DOHH2 (cell line): ENCODE results near the gene SLC6A19.

Source experiments
- H3F3A ChIP-seq: fragments of 200-600 bp; sonication (generic), shearing (Covaris generic); 2 replicates; pipeline ENCODE4 v1.6.0; 2016; ENCODE audit warnings: antibody characterized with exemption, mild to moderate bottlenecking; ENCODE audit not compliant: control insufficient read depth, insufficient read depth
- H3K27ac ChIP-seq: fragments of 200-600 bp; sonication (generic); 2 replicates; pipeline ENCODE4 v1.5.1; 2014; ENCODE audit warnings: low read depth, mild to moderate bottlenecking, low read length, moderate library complexity
- H3K27me3 ChIP-seq: fragments of 200-600 bp; sonication (generic); 2 replicates; pipeline ENCODE4 v1.6.1; 2014; ENCODE audit warnings: mild to moderate bottlenecking, low read length, mixed read lengths; ENCODE audit not compliant: control insufficient read depth
- H3K36me3 ChIP-seq: fragments of 200-600 bp; sonication (generic); 2 replicates; pipeline ENCODE4 v1.6.1; 2014; ENCODE audit warnings: mild to moderate bottlenecking, low read length, moderate library complexity, mixed read lengths; ENCODE audit not compliant: control insufficient read depth
- H3K4me1 ChIP-seq: fragments of 200-600 bp; sonication (generic); 2 replicates; pipeline ENCODE4 v1.6.1; 2014; ENCODE audit warnings: mild to moderate bottlenecking, low read length, mixed read lengths; ENCODE audit not compliant: control insufficient read depth
- H3K4me2 ChIP-seq: fragments of 200-600 bp; sonication (generic); 2 replicates; pipeline ENCODE4 v1.6.0; 2014; ENCODE audit warnings: mild to moderate bottlenecking, low read length, moderate library complexity
- H3K4me3 ChIP-seq: fragments of 200-600 bp; sonication (generic); 2 replicates; pipeline ENCODE4 v1.5.1; 2014; ENCODE audit warnings: mild to moderate bottlenecking, low read length, mixed read lengths
- H3K79me2 ChIP-seq: fragments of 200-600 bp; sonication (generic); 2 replicates; pipeline ENCODE4 v1.6.1; 2014; ENCODE audit warnings: mild to moderate bottlenecking, low read length, mixed read lengths; ENCODE audit not compliant: control insufficient read depth
- H3K9me2 ChIP-seq: fragments of 200-600 bp; sonication (generic); replicated peaks from 2 replicates; pipeline ENCODE4 v1.6.1; 2014; ENCODE audit warnings: mild to moderate bottlenecking, low read length, mixed read lengths; ENCODE audit not compliant: control insufficient read depth
- H3K9me3 ChIP-seq: fragments of 200-600 bp; sonication (generic); 2 replicates; pipeline ENCODE4 v1.6.1; 2014; ENCODE audit warnings: antibody characterized with exemption, low read length, mixed read lengths; ENCODE audit not compliant: control insufficient read depth, insufficient read depth
- H4K20me1 ChIP-seq: fragments of 200-600 bp; sonication (generic); 2 replicates; pipeline ENCODE4 v1.6.0; 2014; ENCODE audit warnings: low read depth, mild to moderate bottlenecking, antibody characterized with exemption, low read length, moderate library complexity; ENCODE audit not compliant: control insufficient read depth, insufficient read depth
- CTCF ChIP-seq: fragments of 200-600 bp; sonication (generic); IDR thresholded peaks from one replicate; pipeline ENCODE4 v1.5.1; 2014; ENCODE audit warnings: antibody characterized with exemption, mild to moderate bottlenecking, low read depth, low read length; ENCODE audit not compliant: poor library complexity, severe bottlenecking
- EZH2phosphoT487 ChIP-seq: fragments of 200-600 bp; sonication (generic); IDR thresholded peaks from 2 replicates; pipeline ENCODE4 v1.6.1; 2017; ENCODE audit warnings: borderline replicate concordance, mild to moderate bottlenecking, antibody characterized with exemption, low read length, moderate library complexity, mixed read lengths

Gene SLC6A19

DNA sequence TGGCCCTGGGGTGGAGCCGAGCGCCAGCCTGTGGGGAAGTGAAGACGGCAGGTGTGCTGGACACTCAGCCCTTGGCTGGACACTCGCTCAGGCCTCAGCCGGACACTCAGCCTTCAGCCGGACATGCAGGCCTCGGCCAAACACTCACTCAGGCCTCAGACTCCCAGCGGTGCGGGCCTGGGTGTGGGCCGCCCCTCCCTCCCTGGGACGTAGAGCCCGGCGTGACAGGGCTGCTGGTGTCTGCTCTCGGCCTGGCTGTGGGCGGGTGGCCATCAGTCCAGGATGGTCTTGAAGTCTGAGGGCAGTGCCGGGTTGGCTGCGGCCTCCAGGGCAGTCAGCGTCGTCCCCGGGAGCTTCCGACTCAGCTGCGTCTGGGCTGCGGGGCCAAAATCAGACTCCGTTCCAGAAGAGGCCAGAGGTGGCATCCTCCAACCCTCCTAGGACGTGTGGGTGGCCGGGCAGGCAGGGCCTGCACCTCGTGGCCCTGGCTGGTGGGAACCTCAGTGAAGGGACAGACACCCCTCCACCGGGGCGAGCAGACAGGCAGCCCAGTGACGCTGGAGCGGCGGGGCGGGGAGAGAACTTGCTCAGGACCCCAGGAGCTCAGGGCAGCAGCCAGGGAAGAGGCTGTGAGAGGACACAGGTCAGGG, 52.2 kb downstream of the SLC6A19 start:
- H3K4me2 ChIP-seq = no peak overlapping the region
- no peaks in the 10 kb centered on the region for H3K79me2 ChIP-seq
- no peak overlapping the region for H3K27ac ChIP-seq
- no peaks in the 10 kb centered on the region for H4K20me1 ChIP-seq
- TF ChIP-seq CTCF (no peak), EZH2phosphoT487 (no peak)
- no peaks in the 10 kb centered on the region for H3K4me1 ChIP-seq
- H3K27me3 ChIP-seq = no peaks in the 10 kb centered on the region
- no peaks in the 10 kb centered on the region for H3K9me2 ChIP-seq
- no peaks in the 10 kb centered on the region for H3K9me3 ChIP-seq
- no peaks in the 10 kb centered on the region for H3F3A ChIP-seq
- no peak overlapping the region for H3K4me3 ChIP-seq
- H3K36me3 ChIP-seq = no peaks in the 10 kb centered on the region; the same call in 1 of the 2 replicates

GRCh38 chr5:1254196-1254595, 52.8 kb downstream of the SLC6A19 start:
- no peak overlapping the region for H3K27ac ChIP-seq
- no peaks in the 10 kb centered on the region for H3K79me2 ChIP-seq
- no peak overlapping the region for H3K4me3 ChIP-seq
- H3K36me3 ChIP-seq = no peaks in the 10 kb centered on the region; the same call in 1 of the 2 replicates
- H3F3A ChIP-seq = no peaks in the 10 kb centered on the region
- no peaks in the 10 kb centered on the region for H3K9me2 ChIP-seq
- H3K9me3 ChIP-seq = no peaks in the 10 kb centered on the region
- no peaks in the 10 kb centered on the region for H3K27me3 ChIP-seq
- H4K20me1 ChIP-seq = no peaks in the 10 kb centered on the region
- TF ChIP-seq EZH2phosphoT487 (no peak), CTCF (no peak)
- no peak overlapping the region for H3K4me2 ChIP-seq
- H3K4me1 ChIP-seq = no peaks in the 10 kb centered on the region

DNA sequence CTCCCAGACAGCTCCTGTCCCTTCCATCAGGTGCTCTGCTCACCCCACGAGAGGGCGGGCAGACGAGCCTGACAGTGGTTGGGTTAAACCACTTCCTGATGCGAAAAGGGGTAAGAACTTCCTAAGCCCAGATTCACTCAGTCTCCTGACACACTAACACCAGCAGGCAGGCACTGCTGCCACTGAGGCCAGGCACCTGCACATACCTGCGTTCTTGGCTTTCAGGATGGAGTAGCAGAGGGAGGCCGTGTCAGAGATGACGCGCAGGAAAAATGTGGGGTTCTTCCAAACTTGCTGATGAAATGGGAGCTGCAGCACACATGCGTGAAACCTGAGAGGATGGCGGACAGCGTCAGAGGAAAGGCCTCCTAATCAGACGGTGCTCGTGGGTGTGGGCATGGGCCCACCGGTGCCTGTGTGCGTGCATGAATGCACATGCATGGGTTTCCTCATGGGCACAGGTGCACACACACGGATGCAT, 53.7 kb downstream of the SLC6A19 start:
- Histone ChIP-seq H3F3A (no peaks in the 10 kb centered on the region), H3K27ac (no peak overlapping the region), H3K9me3 (no peaks in the 10 kb centered on the region), H3K9me2 (no peaks in the 10 kb centered on the region), H3K4me3 (no peak overlapping the region), H4K20me1 (no peaks in the 10 kb centered on the region), H3K27me3 (no peaks in the 10 kb centered on the region), H3K36me3 (peaks cover 2% of the 10 kb centered on the region; the same call in 1 of the 2 replicates), H3K79me2 (no peaks in the 10 kb centered on the region), H3K4me2 (no peak overlapping the region), H3K4me1 (no peaks in the 10 kb centered on the region)
- TF ChIP-seq EZH2phosphoT487 = no peak
- TF ChIP-seq CTCF = no peak
